Rectal smooth muscle tissue (tissue), 1 donor: ENCODE data around the gene ASCL5.

Source experiments
- H3K27ac ChIP-seq: one replicate; pipeline ENCODE4 v1.7.0; 2013; ENCODE audit warnings: low read depth, low read length, inconsistent platforms
- H3K27me3 ChIP-seq: one replicate; pipeline ENCODE4 v1.7.0; 2013; ENCODE audit warnings: low read length; ENCODE audit not compliant: control insufficient read depth, insufficient read depth
- H3K36me3 ChIP-seq: one replicate; pipeline ENCODE4 v1.7.0; 2013; ENCODE audit warnings: low read length; ENCODE audit not compliant: control insufficient read depth, insufficient read depth
- H3K4me1 ChIP-seq: one replicate; pipeline ENCODE4 v1.7.0; 2013; ENCODE audit warnings: low read length; ENCODE audit not compliant: control insufficient read depth, insufficient read depth
- H3K4me3 ChIP-seq: one replicate; pipeline ENCODE4 v1.7.0; 2013; ENCODE audit warnings: low read length
- H3K9ac ChIP-seq: one replicate; pipeline ENCODE4 v1.7.0; 2013; ENCODE audit warnings: low read length

Gene ASCL5

DNA sequence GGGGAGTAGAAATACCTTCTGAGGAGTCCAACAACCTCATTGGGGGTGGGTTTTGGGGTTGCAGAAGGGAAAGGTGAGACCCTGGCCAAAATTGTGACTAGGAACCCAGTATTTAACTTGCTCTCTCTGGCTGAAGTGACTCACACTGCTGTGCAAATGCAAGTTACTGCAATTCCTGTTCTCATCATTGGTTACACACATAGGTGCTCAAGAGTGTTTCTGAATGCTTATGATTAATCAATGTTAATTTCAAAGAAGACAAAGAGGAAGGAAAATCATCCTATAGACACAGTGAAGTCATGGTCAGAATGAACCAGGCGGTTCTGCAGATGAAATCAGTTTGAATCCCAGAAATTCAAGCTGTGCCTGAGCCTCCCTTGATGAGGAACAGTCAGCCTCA, 3.1 kb downstream of the ASCL5 start:
- Histone ChIP-seq H3K4me3 (no peak overlapping the region), H3K4me1 (no peaks in the 10 kb centered on the region), H3K27me3 (no peaks in the 10 kb centered on the region), H3K27ac (no peak overlapping the region), H3K36me3 (no peaks in the 10 kb centered on the region), H3K9ac (no peak overlapping the region)

DNA sequence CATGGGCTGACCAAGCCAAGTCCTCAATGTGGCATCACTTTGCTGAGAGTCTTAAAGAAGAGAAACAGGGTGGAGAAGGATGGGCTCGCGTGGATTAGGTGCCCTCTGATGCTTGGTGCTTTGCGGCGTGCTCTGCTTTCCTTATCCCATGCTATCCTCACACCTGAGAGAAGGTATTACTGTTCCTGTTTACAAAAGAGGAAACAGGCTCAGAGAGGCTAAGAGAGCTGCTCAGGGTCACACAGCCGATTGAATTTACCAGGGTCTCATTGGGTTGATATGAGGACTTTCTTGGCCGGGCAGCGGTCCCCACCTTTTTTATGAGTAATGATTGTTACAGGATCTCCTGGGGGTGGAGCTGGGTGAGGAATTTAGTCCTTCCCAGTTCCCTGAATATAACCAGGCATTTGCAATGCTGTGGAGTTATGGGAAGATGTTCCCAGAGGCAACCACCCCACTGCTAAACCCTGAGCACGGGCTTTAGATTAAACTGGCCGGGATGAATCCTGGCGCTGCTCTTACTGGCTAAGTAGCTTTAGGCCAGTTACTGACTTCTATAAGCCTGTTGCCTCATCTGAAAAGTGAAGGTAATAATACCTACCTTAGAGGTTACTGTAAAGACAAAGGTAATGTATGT, 4.5 kb downstream of the ASCL5 start:
- H3K9ac ChIP-seq = no peak overlapping the region
- no peak overlapping the region for H3K4me3 ChIP-seq
- no peak overlapping the region for H3K27ac ChIP-seq
- no peaks in the 10 kb centered on the region for H3K36me3 ChIP-seq
- H3K27me3 ChIP-seq = no peaks in the 10 kb centered on the region
- H3K4me1 ChIP-seq = no peaks in the 10 kb centered on the region

DNA sequence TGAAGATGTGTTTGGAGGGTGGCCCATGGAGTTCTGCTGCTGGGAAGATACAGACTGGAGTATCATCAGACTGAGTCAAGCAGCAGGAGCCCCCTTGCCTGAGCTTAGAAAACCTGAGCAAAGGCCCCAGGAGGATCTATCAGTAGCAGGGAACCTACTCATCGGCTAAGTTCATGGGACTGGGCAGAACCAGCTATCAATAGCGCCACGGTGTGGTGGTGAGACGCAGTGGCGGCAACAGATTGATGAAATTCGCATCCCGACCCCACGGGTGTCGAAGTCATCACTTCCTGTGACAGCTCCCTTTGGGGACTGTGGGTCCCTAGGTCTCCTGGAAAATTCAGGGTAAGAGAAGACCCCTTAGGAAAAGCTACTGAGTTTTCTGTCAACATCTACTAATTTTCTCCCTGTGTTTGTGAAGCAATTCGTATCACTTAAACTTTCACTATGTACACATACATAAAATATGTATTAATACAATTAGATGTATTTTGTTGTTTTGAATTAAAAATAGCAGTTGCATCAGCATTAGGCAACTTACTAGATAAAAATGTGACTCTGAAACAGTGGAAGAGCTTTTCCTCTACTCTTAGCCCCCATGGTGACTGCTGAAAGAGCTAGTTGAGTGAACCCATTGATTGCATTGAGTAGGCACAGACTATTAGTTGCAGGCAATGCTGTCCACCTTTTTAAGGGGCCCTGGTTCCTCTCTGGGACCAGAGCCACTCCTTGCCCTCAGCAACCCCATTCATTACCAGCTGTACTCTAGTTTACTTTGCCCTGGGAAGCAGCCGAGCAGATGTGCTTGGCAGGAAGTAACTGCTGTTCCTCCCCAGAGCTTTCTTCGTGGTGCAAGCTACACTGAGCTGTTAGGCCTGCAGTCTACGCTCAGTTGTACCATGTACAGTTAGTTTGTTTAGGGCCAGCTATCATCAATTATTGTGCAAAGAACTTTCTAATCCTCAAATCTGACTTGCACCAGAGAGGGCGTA, 7.5 kb downstream of the ASCL5 start:
- no peaks in the 10 kb centered on the region for H3K4me1 ChIP-seq
- H3K36me3 ChIP-seq = no peaks in the 10 kb centered on the region
- H3K9ac ChIP-seq = no peak overlapping the region
- no peak overlapping the region for H3K27ac ChIP-seq
- H3K27me3 ChIP-seq = no peaks in the 10 kb centered on the region
- H3K4me3 ChIP-seq = no peak overlapping the region

DNA sequence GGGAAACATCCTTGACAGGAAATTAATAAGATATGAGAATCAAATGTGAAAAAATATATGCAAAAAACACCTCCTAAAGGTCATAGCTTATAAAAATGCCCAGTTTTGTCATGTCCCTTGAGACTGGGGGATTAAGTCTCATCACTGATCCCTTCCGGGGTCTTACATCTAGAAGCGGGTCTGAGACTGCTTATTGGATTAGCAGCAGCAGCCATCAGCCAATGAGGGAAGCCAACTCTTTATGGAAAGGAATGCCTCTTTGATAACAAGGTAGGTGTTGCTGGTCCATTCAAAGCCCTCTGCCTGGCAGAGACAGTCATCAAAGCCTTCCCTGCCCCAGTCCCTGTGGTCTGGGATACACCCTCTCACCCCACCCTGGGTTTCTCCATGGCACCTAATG, 10.9 kb downstream of the ASCL5 start:
- Histone ChIP-seq H3K4me1 (no peaks in the 10 kb centered on the region), H3K27me3 (peaks cover 5% of the 10 kb centered on the region)

DNA sequence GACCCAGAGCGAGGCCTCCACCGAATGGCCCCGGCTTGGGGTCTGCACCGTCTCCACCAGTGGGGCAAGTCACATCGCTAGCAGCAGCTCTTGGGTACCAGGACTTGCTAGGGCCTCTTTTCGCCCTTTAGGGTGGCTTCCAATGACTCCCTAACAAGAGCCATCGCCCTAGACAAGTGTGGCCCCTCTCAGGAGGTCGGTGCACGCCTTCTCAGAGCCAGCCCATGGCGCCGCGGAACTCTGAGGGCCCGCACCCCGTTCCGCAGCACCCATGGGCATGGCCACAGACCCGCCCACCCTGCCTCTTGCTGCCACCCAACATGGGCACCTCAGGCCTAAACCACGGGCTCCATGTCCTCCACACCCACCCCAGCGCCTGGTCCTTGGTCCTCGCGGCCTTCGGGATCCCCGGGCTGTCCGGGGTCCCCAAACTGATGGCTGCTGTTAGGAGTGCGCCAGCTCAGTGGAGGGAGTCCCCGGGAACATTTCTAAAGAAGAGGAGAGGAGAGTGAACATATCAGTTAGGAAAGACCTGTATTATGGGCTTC, 11.5 kb downstream of the ASCL5 start:
- no peak overlapping the region for H3K4me3 ChIP-seq
- H3K4me1 ChIP-seq = no peaks in the 10 kb centered on the region
- H3K27me3 ChIP-seq = peaks cover 5% of the 10 kb centered on the region
- H3K36me3 ChIP-seq = no peaks in the 10 kb centered on the region
- no peak overlapping the region for H3K27ac ChIP-seq
- H3K9ac ChIP-seq = no peak overlapping the region

More for the DNA sequence above, 10.9 kb downstream of the ASCL5 start:
- H3K36me3 ChIP-seq = no peaks in the 10 kb centered on the region
- H3K9ac ChIP-seq = no peak overlapping the region
- H3K27ac ChIP-seq = no peak overlapping the region
- no peak overlapping the region for H3K4me3 ChIP-seq

DNA sequence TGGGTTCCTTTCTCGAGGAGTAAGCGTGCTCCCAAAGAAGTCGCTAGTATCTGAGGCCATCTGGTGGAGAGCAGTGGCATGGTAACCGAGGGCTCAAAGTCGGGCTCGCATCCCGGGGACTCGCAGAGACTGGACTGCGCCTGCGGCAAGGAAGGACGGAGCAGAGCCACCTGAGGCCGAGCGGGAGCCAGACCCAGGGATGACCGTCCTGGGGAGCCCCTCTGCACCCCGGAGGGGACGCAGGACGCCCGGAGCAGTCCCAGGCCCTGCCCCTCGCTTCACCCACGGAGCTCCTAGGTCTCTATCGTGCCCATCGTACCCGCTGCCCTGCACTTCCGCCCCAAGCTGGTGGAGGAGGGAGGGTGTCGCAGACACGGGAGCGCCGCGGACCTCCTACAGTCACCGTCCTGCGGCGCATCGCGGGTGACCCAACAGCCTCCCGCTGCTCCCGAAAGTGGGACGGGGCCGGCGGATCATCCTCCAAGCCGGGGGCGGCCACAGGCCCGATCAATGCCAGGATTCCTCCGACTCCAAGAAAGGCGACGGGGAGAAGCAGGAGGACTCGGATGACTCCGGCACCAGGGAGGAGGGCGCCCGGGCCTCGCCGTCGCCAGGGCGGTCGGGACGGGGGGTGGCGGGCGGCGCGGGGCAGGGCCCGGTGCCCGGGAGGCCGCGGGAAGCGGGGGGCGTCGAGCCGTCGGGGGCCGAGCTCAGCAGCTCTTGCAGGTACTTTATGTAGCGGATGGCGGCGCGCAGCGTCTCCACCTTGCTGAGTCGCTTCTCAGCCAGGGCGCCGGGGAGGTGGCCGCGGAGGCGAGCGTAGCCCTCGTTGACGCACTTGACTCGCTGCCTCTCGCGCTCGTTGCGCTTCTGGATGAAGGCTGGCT, 12.5 kb downstream of the ASCL5 start:
- H3K9ac ChIP-seq = no peak overlapping the region
- peak overlapping the region; percentile 81 for H3K4me3 ChIP-seq
- no peaks in the 10 kb centered on the region for H3K36me3 ChIP-seq
- peaks cover 5% of the 10 kb centered on the region for H3K27me3 ChIP-seq
- H3K27ac ChIP-seq = no peak overlapping the region
- no peaks in the 10 kb centered on the region for H3K4me1 ChIP-seq

DNA sequence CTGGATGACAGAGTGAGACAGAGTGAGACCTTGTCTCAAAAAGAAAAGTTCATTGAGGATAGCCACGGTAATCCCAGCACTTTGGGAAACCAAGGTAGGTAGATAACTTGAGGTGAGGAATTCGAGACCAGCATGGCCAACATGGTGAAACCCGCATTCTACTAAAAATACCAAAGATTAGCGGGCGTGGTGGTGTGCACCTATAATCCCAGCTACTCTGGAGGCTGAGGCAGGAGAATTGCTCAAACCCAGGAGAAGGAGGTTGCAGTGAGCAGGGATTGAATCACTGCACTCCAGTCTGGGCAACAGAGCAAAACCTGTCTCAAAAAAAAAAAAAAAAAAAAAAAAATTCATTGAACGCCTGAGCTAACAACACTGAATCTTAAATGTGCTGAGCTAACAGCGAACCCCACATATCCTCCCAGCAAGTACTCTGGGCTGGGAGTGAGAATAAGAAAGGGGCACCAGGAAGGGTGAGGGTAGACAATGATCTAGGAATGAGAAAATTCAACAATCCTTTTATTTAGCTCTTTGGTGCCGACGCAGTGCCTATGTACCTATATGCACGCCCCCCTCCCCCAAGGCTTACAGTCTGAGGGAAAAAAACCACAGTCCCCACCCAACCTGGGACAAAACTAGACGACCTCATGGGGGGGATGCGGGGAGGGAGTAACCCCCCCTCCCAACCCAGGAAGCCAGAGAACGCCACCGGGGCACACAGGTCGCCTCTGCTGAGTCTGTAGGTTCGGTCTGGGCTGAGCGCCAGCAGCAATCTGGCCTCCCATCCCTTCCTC, 13.3 kb downstream of the ASCL5 start:
- Histone ChIP-seq H3K27me3 (peaks cover 5% of the 10 kb centered on the region), H3K4me1 (no peaks in the 10 kb centered on the region), H3K9ac (no peak overlapping the region), H3K27ac (no peak overlapping the region), H3K4me3 (peak overlapping the region; percentile 81), H3K36me3 (no peaks in the 10 kb centered on the region)

DNA sequence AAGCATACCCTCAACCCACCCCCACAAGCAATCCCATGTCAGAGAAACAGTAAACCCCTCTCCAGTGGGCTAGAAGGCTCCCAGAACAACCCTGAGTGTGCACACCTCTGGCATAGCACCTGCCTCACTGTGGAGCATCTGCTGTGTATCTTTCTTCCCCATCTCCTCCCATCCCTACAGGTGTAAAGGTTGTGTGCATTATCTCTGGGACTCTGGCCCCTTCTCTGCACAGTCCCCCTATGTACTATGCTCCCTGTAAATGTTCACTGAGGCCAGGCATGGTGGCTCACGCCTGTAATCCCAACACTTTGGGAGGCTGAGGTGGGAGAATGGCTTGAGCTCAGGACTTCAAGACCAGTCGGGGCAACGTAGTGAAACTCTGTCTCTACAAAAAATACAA, 14.1 kb downstream of the ASCL5 start:
- H3K9ac ChIP-seq = no peak overlapping the region
- no peaks in the 10 kb centered on the region for H3K36me3 ChIP-seq
- H3K4me1 ChIP-seq = no peaks in the 10 kb centered on the region
- H3K4me3 ChIP-seq = no peak overlapping the region
- no peak overlapping the region for H3K27ac ChIP-seq
- peaks cover 5% of the 10 kb centered on the region for H3K27me3 ChIP-seq

DNA sequence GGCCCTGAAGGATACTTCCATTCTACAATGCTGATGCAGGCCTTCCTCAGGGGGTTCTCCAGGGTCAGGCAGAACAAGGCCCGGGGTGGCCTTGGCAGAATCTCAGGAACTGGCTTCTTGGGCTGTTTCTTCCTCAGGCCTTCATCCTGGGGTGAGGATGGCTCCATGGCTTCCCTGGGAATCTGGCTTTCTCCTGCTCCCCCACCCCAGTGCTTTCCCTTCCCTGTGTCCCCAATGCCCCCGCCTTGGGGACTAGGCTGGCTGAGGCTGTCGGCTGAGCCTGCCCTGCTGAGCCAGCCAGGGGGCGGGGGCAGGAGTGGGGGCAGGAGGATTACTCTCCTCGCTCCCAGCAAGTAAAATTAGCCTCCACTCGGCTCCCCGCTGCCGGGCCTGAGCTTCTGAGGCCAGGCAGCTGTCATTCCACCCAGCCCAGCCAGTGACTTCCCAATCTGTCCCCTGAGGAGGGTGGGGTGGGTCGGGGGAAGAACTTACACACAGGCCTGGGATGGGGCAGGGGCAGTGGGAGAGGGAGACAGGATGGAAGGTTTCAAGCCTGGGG, 14.7 kb downstream of the ASCL5 start, which contains the start of gene CACNA1S:
Gene CACNA1S, minus strand, starts transcription at position 254 of the 559 bp plus-strand sequence. Its CDS starts 87 bp downstream, at position 167.
- Histone ChIP-seq H3K27me3 (peaks cover 5% of the 10 kb centered on the region), H3K9ac (no peak within 1 kb of the TSS), H3K4me1 (no peaks in the 10 kb centered on the region)

DNA sequence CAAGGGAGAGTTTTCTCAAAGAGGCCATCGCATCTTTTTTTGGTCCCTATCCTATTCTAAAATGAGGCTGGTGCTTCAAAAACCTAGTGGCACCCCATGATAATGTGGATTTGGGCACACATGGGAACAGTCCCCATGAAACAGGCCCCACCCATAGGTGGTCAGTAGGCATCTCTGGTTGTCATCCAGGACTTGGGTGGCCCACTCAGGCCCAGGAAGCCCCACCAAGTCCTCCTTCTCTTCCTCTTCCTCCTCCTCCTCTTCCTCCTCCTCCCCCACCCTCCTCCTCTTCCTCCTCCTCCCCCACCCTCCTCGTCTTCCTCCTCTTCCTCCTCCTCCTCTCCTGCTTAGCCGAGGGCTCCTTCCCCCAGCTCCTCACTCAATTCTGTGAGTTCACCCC, 15.3 kb downstream of the ASCL5 start:
- H3K27me3 ChIP-seq = peaks cover 5% of the 10 kb centered on the region
- no peak overlapping the region for H3K4me3 ChIP-seq
- H3K4me1 ChIP-seq = no peaks in the 10 kb centered on the region
- H3K36me3 ChIP-seq = no peaks in the 10 kb centered on the region
- H3K9ac ChIP-seq = no peak overlapping the region
- no peak overlapping the region for H3K27ac ChIP-seq

More for the DNA sequence above, 14.7 kb downstream of the ASCL5 start, which contains the start of gene CACNA1S:
- Histone ChIP-seq H3K4me3 (no peak within 1 kb of the TSS), H3K36me3 (no peaks in the 10 kb centered on the region), H3K27ac (no peak within 1 kb of the TSS)

DNA sequence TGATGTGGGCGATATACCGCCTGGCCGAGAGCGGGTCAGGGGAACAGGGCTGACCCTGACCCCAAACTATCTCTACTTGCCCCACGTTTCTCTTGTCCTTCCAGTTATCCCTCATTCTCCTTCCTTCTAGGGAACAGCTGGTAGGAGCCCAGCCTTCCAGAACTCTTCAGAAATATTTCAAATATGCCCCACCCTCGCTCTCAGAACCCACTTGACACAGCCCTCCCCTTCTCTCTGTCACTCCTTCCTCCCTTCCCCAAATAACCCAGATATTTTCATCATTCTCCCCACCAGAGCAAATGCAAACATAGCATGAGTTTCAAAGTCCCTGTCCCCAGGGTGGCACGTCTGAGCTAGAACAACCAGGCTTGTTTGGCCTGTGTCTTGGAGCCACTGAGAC, 15.8 kb downstream of the ASCL5 start:
- H3K4me3 ChIP-seq = no peak overlapping the region
- no peak overlapping the region for H3K27ac ChIP-seq
- H3K9ac ChIP-seq = no peak overlapping the region
- H3K27me3 ChIP-seq = peaks cover 5% of the 10 kb centered on the region
- H3K36me3 ChIP-seq = no peaks in the 10 kb centered on the region
- no peaks in the 10 kb centered on the region for H3K4me1 ChIP-seq
